Non-pigmented ciliary epithelial cell (primary cell): ENCODE data around the gene TPRN.

Source experiments
- DNase-seq: peaks from one replicate; pipeline ENCODE4 v3.0.0-alpha.2; 2010; ENCODE audit warnings: low read depth

Gene TPRN

DNA sequence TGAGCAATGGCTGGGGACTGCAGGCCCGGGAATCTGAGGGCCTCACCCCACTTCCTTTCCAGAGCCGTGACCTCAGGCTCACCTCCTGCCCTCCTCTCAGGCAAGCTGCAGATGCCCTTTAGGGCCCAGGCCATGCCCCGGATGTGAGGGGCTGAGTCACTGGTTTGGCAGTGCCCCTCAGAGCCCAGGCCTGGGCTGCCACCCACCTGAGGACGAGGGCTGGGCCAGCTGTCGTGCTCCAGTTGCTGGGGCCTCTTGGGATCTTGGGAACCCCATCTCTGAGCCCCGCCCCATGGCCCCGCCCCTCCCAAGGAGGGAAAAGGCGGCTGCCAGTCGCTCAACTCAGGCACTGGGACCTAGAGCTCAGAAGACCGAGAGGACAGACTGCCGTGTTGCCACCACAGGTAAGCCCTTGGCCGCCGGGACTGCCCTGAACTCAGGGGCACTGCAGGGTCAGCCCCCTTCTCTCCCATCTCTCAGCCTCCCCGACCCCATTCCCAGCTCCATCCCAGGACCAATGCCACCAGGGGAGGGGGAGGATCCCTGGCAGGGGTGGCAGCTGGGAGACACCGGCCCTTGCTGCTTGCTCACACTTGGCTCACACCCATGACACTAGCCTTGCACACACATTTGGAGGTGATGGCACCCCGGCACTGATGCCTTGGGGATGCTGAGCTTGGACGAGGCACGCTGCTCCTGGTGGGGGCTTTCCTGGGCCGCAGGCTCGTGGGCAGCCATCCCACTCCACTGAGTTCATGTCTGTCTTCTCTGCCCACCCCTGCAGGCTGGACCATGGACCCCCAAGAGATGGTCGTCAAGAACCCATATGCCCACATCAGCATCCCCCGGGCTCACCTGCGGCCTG is 24.5 kb upstream of the TPRN start, which contains the start of gene CYSRT1:
CYSRT1 (plus strand) TSS at position 345 of the 865 bp plus-strand sequence; CDS start at position 793, 448 bp downstream.
- DNase-seq, result no peak

DNA sequence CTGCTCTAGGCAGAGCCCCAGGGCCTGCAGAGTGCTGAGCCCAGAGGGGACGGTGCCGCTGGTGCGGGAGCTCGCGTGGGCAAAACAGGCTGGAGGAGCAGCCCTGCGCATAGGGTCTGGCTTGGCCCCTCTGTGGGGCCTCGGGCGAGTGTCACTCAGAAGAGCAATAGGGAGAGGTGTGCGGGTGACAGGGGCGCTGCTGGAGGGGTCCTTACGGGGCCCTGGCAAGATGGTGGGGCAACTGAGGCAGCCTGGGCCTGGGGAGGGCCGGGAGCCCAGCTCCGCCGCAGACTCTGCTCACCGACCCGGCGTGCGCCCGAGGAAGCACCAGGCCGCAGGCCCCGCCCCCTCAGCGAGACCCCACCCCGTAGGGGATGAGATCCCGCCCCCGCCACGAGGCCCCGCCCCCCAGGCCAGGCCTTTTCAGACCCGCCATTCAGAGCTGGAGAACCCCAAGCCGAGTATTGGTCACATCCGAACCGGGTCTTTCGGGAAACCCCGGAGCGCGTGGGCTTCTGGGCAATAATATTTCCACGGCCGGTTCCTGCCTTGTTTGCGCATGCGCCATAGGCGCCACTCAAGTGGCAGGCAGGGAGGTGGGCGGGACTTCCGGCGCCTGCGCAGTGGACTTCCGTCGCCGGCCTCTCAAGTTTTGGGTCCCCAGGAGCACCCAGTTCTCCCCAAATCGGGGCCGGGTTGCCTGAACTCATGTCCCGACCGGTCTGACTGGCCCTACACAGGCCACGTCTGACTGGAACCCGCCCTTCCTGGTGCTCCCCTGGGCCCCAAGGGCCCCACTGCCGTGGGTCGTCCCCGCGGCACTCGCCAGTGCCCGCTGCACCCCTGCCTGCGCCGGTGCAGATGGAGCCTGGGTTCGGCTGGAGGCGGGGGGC is 22.8 kb upstream of the TPRN start:
- peak; percentile 88 for DNase-seq

DNA sequence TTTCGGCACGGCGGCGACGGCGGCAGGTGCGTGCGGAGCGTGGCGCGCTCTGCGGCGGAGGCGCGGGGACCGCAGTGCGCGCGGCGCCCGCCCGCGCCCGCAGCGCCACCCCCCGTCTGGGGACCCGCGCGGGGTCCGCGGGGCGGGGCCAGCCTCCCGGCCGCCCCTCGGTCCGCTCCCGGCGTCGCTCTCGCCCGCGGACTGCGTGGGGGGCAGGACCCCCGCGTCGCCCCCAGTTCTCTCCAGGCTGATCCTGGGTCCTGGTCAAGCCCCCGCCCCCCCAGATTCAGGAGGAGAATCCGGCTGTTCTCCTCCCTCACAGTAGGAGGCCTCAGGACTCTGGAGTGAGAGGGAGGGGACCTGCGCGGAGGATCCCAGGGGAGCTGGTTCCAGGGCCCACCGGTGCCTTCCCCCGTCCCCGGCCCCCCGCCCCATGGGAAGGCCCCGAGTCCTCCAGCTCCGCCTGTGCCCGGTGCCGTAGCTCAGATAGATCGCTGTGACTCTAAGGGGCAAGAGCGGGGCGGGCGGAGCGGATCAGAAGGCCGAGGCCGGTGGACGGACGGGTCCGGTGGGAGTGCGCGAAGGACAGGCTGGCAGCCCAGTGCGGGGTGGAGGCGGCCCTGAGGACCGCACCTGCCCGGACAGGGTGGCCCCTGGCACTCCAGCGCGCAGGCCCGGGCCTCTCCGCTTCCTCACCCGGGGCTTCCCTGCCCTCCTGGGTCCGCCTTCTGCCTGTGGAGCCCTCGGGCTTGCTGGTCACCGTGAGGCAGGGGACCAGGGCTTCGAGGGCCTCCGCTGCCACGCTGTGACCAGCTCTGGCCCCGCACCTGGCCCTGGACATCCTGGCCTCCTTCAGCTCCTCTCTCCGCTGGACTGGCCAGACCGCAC is 21.9 kb upstream of the TPRN start, which contains the start of gene RNF208:
RNF208 (minus strand) TSS at position 51 of the 888 bp plus-strand sequence. CDS start 1,028 bp downstream, outside the sequence.
- DNase-seq, result no peak

DNA sequence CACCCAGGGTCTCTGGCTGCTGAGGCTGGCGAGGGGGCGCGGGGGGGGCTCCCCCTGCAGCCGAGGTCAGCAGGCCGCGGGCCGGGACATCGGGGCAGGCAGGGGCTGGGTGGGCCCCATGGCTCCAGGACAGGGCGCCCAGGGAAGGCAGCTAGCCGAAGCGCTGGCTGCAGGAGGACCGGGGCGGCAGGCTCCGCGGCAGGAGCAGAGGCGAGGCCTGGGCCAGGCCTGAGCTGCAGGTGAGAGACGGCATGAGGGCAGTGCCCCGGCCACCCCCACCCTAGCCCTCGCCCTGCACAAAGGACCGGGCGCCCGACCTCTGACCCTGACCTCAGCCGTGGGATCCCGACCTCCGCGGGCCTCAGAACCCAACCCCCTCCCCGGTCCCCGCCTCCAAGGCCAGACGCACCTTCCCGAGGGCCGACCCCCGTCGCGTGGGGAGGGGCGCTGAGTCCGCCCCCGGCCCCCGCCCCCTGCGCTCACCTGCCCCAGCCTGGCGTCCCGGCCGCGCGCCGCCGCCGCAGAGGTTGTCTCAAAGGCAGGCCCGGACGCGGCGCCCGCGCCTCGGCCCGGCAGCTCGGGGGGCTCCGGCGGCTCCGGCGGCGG is 21.1 kb upstream of the TPRN start:
- DNase-seq, result no peak

DNA sequence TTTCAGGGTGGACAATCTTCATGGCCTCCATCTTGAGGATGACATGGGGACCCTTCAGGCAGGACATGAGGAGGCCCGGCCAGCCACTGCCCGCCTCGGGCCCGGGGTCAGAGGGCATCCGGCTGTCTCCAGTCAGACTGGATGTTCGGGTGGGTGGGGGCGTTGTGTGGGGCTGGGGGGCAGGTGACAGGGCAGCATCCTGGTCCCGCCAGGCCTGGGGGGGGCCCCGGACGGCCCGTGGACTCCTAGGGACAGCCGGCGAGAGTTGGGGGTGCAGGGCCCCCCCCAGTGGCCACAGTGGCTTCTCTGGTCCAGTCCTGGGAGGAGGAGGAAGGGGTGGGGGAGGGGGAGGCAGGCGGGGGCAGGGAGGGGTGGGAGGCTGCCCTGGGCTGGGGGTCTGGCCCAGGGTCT is 20.6 kb upstream of the TPRN start:
- DNase-seq, result no peak

DNA sequence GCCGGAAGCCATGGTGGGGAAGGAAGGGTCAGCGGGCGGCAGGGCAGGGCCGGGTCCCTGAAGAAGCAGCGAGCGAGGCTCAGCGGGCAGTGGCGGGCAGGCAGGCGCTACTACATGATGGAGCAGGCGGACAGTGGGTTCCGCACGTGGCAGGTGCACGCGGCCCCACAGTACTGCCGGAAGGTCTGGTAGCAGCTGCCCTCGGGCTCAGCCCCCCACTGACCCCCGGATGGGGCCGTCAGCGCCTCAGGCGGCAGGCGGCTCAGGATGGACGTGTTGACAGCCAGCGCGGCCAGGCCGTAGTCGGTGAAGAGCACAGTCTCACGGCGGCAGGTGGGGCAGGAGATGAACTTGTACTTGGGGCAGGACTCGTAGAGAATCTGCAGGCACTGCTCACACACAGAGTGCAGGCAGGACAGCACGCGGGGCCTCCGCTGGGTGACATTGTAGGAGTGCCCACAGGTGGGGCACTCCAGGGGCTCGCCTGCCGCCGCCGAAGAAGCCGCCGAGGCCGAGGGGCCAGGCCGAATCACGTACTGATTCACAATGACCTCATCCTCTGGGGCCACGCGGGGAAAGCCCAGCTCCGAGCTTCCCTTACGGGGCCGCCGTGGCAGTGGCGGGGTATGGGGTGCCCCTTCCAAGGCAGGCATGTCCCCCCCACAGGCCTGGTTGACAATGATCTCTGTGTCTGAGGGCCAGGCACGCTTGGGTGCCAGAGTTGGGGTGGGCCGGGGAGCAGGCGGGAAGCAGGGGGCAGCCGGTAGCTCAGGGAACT is 20.0 kb upstream of the TPRN start:
- no peak for DNase-seq

DNA sequence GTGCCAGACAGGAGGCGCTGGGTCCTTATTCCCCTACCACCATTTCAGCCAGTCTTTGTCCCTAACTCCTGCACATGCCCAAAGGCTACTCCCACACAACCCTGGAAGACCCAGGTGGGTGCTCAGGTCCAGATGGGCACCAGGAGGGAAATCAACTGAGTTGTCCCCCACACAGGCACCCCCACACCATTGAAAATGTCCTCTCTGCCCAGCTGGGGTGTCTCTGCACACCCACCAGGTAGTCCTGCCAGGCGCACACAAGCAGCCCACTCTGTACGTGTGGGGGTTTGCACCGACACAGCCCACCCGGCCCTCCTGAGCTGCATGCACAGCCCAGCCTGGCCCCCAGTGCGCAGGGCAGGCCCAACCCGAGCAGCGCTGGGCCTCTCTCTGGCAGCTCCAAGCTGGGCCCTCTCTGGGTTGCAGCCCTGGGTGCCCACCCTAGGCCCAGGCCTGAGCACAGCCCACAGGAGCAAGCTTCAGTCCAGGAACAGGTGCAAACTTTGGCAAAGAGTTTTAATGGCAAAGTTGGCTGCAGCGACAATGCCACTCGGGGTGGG is 19.3 kb upstream of the TPRN start:
- no peak for DNase-seq

DNA sequence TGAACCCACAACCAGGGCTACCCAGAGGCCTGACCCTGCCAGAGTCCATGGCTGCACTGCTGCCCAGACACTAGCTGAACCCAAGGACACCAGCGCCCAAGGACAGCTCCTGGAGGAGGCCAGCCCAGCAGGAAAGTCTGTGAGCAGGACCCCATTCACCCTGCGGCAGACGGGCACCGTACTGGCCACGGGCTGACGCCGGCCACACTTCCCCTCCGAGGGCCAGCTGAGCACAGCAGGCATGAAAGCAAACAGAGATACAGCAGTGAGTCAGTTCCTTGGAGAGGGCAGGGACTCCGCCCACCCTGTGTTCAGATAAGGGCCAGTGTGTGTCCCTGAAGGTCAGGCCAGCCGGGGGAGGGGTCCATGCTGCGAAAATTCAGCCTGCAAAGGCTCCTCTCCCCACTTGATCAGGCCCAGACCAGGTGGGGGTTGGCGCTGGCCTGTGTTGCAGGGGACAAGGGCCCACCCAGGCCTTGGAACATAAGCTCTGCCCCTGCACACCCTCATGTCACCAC is 18.3 kb upstream of the TPRN start:
- DNase-seq, result no peak

DNA sequence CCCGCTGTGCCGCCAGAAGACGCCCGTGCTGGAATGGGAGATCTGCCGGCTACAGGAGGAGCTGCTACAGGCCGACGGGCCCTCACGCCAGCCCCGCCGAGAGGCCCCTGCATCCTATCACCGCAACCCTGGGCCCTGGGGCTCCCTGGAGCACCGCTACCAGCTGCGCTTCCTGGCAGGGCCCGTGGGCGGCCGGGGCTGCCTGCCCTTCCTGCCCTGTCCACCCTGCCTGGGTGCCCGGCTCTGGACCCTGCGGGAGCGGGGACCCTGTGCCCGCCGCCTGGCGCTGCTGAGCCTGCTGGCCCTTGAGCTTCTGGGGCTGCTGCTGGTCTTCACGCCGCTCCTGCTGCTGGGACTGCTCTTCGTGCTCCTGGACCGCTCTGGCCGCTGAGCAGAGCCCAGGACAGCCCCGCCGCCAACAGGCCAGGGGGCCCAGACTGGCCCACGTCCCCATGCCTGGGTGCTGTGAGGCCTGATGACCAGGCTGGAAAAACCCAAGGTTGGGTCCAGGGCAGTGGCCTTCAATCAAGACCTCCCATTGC is 17.7 kb upstream of the TPRN start:
- no peak for DNase-seq

DNA sequence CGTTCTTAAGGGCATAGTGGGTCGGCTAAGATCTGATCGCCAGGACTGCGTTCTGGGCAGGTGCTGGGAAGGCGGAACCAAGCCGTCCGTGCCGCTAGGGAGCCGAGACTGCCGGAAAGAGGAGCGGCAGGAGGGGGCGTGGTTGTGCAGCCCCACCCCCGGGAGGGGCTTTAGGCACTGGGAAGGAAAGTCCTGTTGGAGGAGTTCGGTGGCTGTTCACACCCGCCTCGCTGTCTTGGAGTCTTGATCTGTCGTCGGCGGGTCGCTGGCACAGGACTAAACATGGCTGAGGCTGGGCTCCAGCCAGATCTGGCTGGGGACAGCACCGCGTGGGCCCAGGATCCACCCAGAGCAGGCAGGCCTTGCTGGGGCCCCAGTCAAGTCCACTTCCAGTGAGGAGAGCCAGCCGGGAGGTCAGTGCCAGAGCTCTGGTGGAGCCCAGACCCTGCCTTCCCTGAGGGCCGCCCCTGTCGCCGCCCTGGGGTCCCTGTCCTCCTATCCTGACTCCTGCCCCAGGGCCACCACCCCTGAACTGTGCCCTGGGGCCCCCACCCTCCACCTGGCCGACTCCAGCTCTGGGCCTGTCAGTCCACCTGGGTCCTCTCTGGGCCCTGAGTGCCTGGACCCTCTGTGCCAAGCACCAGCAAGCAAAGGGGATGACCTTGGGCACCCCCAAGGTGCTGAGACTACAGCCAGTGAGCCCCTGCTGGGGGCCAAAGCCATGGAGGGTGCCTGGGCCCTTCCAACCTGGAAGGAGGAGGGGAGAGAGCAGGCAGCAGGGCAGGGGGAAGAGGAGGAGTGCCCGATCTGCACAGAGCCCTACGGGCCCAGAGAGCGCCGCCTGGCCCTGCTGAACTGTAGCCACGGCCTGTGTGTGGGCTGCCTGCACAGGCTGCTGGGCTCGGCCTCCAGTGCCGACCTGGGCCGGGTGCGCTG is 17.0 kb upstream of the TPRN start:
- DNase-seq, result no peak

DNA sequence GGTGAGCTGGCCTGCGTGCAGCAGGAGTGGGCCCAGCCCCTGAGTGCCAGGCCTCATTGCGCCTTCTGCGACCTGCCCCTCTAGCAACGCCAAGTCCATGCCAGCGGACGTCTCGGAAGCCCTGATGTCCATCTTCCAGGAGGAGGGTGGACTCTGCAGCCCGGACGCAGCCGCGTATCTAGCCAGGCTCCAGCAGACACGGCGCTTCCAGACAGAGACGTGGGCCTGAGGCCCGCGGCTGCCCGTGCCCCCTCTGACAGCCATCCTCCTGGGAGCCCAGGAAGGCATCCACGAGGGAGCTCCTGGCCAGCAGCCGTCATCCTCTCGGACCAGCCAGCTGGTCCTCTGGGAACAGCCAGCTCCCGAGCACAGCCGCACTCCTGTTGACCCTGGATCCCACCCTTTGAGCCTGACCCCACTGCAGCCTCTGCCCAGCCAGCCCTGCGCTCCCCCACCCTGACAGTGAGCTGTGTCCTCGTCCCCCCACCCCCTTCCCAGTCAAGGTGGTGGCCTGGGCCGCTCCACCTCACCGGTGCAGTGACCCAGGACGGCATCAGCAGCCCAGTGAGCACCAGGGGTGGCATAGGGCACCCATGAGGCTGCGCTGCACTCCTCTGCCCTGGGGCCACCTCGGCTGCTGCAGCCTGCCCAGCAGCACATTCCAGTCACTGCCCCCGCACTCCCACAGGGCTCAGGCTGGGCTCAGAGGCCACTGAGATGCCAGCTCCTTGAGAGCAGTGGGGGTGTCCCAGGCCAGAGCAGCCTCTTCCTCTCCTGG is 15.8 kb upstream of the TPRN start:
- DNase-seq, result no peak

DNA sequence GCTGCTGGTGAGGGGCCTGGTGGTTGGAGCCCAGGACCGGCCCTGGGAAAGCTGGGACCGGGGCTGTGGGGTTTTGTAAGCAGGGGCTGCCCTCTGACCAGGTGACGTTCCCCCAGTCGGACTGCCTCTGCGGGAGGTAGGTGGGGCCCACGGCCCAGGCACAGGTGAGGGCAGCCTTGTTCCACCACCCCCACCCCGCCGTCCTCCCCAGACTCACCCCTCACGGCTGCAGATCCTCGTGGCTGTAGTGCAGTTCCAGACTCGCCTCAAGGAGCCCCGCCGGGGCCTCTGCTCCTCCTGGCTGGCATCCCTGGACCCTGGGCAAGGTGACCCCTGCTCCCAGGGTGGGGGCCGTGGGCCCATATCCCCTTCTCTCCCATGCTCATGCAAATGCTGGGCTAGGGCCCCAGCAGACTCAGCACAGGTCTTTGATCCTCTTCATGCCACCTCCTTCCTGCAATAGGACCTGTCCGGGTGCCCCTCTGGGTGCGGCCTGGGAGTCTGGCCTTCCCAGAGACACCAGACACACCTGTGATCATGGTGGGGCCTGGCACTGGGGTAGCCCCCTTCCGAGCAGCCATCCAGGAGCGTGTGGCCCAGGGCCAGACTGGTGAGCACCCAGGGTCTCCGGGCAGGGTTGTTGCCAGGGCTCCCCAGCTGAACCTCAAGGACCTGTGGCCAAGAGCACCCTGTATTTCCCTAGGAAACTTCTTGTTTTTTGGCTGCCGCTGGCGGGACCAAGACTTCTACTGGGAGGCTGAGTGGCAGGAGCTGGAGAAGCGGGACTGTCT is 14.8 kb upstream of the TPRN start:
- no peak for DNase-seq

DNA sequence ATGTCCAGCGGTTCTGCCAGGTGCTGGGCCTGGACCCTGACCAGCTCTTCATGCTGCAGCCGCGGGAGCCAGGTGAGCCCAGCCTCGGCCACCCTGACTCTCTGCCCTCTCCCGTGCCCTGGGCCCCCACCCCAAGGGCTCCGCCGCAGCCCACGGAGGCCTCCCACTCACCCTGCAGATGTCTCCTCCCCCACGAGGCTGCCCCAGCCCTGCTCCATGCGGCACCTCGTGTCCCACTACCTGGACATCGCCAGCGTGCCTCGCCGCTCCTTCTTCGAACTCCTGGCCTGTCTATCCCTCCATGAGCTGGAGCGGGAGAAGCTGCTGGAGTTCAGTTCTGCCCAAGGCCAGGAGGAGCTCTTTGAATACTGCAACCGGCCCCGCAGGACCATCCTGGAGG is 14.1 kb upstream of the TPRN start:
- no peak for DNase-seq

DNA sequence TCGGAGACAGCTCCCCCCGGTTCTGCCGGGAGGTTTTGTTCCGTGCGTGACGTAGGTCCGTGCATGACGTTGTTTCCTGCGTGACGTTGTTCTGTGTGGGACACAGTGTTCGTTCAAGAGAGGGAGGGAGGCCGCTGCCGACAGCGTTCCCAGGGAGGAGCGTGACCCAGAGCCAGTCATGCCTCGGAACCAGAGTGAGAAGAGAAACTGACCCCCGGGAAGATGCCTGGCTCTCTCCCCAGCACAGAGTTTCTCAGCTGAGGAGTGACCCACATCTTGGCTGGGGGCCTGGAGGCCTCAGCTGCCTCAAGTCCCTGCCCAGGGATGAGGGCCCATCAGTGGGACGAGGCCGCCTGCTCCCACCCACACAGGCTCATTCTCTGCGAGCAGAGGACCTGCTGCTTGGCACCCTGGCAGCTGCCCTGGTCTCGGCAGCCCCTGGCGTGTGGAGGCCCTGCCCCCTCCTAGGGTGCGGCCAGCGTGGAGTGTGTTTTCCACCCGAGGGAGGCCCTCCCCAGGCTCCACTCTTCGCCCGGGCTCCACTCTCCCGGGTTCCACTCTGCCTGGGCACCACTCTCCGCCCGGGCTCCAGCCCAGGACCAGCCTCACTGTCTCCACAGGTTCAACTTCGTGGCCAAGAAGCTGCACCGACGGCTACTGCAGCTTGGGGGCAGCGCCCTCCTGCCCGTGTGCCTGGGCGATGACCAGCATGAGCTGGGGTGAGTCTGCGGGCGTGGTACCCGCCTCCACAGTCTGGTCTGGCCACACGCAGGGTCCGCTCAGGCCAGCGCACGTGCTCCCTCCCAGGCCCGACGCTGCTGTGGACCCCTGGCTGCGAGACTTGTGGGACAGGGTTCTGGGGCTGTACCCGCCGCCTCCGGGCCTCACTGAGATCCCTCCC is 12.9 kb upstream of the TPRN start:
- DNase-seq, result no peak

DNA sequence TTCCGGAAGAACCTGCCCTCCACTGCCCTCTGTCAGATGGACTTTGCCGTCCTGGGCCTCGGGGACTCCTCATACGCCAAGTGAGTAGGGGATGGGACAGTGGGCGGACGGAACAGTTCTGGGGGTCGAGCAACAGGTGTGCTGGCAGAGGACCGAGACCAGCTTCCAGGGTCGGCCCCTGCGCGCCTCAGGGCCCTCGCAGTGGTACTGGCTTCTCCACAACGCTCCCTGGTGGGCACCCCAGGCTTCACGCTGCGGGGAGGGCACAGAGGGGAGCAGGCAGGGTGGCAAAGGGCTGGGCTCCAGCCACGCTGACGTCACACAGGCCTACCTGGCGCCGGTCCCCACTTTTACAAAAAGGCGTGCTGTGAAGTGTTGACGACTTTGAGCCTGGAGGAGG is 12.0 kb upstream of the TPRN start:
- DNase-seq, result no peak

DNA sequence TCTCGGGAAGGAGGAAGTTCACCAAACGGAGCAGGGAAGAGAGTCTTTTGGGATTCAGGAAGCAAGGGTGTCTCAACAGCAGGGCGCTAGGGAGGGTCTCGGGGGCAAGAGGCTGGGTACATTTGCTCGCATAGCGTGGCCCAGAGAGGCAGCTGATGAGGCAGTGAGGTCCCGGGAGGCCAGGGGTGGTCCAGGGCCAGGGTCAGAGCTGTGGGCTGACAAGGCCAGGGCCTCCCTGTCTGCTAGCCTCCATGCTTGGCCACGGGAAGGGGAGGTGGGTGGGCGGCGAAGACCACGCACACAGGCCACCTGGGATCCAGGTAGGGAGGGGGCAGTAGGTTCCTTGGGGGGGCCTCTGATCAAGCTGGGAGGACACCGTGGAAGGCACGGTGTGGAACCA is 11.0 kb upstream of the TPRN start:
- DNase-seq, result no peak
